ENCODE data around the gene PPIAL4G. TPM values are rescaled to one million over a fixed set of nuclear protein-coding genes. Genes with fewer than 3 reads are reported as not detected.
"Not testable (repeated sequence)": the region's sequence is repeated elsewhere in the genome, so short reads cannot be mapped to it uniquely, and the experiment has no call there.

The PPIAL4G gene
- total and polyA plus RNA-seq, 12 donors: under 0.01 to 0.06 TPM; not detected in 10

- H3K9me3 ChIP-seq (replicated peaks in 1 of 3); H3K27ac ChIP-seq; DNase-seq; H3K4me3 ChIP-seq; intact Hi-C loops (cut with DNase I); H3K4me1 ChIP-seq (replicated peaks in 1 of 2); H3K36me3 ChIP-seq (replicated peaks in 1 of 2); H3K27me3 ChIP-seq: not testable (repeated sequence)
- WGBS, 4 donors: 89 to 95% (median 92%) methylated on average over 5 of the region's 5 CpGs
These were observed 43.3 kb downstream of the PPIAL4G start for GRCh38 chr1:148439654-148440325.

GRCh38 chr1:148435406-148435805, 47.7 kb downstream of the PPIAL4G start:
- TF ChIP-seq POLR2A (IDR thresholded peaks at IDR 0.05): no peak
- no peak for TF ChIP-seq CTCF (IDR thresholded peaks at IDR 0.05)
- no peaks in the 10 kb centered on the region for H3K36me3 ChIP-seq (replicated peaks in 1 of 2)
- WGBS, 4 donors: 90 to 95% (median 92%) methylated on average over 4 of the region's 4 CpGs
- DNase-seq: no peak
- H3K9me3 ChIP-seq (replicated peaks in 1 of 3): no peaks in the 10 kb centered on the region
- peaks cover 0 to 7% of the 10 kb centered on the region in 2 donors for H3K4me1 ChIP-seq (replicated peaks in 1 of 2)
- no peaks in the 10 kb centered on the region for H3K27me3 ChIP-seq
- intact Hi-C loops (cut with DNase I): no loop called here
- H3K4me3 ChIP-seq: no peak overlapping the region
- H3K27ac ChIP-seq: no peak overlapping the region

DNA sequence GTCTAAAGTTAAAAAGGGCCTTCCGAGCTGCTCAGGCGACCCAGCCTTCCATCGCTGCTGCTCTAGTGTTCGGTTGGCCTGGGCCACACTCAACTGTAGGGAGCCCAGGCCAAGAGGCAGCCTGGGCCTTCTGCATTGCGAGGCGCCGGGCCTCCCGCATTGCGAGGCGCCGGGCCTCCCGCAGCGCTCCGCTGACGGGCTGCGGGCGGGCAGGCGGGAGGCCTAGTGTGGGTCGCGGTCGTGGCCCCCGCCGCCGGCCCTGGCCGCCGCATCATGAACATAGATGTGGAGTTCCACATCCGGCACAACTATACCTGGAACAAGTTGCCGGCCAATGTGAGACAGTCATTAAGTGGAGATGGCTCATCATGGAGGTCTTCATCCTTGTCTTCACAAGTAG, 48.3 kb downstream of the PPIAL4G start:
- no peak for TF ChIP-seq POLR2A (IDR thresholded peaks at IDR 0.05)
- no peak for TF ChIP-seq CTCF (IDR thresholded peaks at IDR 0.05)
- no peak for DNase-seq
- intact Hi-C loops (cut with DNase I): no loop called here
- H3K27me3 ChIP-seq: no peaks in the 10 kb centered on the region
- no peaks in the 10 kb centered on the region for H3K36me3 ChIP-seq (replicated peaks in 1 of 2)
- H3K4me1 ChIP-seq (replicated peaks in 1 of 2): peaks cover 0 to 7% of the 10 kb centered on the region in 2 donors
- 95 to 98% (median 97%) methylated on average over 8 to 28 of the region's 28 CpGs for WGBS, 4 donors
- H3K9me3 ChIP-seq (replicated peaks in 1 of 3): no peaks in the 10 kb centered on the region
- no peak overlapping the region for H3K4me3 ChIP-seq
- no peak overlapping the region for H3K27ac ChIP-seq

GRCh38 chr1:148432916-148433317, 50.2 kb downstream of the PPIAL4G start:
- H3K4me1 ChIP-seq (replicated peaks in 1 of 2); H3K36me3 ChIP-seq (replicated peaks in 1 of 2); H3K9me3 ChIP-seq (replicated peaks in 1 of 3); intact Hi-C loops (cut with DNase I); H3K4me3 ChIP-seq; H3K27me3 ChIP-seq: not testable (repeated sequence)
- peak in 4 of 7 donors; percentile 9 to 43 (median 28) for DNase-seq
- 52 to 69% (median 60%) methylated on average over 1 of the region's 1 CpG for WGBS, 4 donors
- peak overlapping the region in 2 of 5 donors; percentile 29 to 56 for H3K27ac ChIP-seq

Small RNA genes lying within 50 kb of the gene (small RNA-seq; reads per million reads assigned to genes)
- 0 to 0.17 reads per million in 2 donors for gene RF00003

Other genes starting within 250 kb of the PPIAL4G start
- gene NBPF14, start 112.7 kb upstream of the PPIAL4G start, total RNA-seq: 10 to 100 TPM in 7 of 9 donors, 1 to 10 TPM in 2; 6.6 to 26.7 (median 13.1) TPM
- 1 to 10 TPM; 4.7 to 9.5 (median 9.3) TPM for gene NBPF14, start 112.7 kb upstream of the PPIAL4G start, polyA plus RNA-seq

Data from adrenal gland (tissue), 12 donors.